NOMO-1 treated with DMSO at 0.1 percent for 48 hours (cell line): Measurements from ENCODE around the gene UTP14C.
A peak's percentile ranks its signal among the peaks of the same experiment; 100 is the strongest.
"Not testable (repeated sequence)": the region's sequence is repeated elsewhere in the genome, so short reads cannot be mapped to it uniquely, and the experiment has no call there.

ENCODE experiments used
- DNase-seq: peaks from one replicate; lab custom pipeline; 2025; ENCODE audit not compliant: unreplicated experiment; lab: John Stamatoyannopoulos, UW

Gene UTP14C

GRCh38 chr13:52034616-52035226 is 10.2 kb downstream of the UTP14C start:
- no peak for DNase-seq

- no peak for DNase-seq
These were observed 11.5 kb downstream of the UTP14C start for GRCh38 chr13:52036037-52036436.

- no peak for DNase-seq
These were observed 19.2 kb downstream of the UTP14C start for GRCh38 chr13:52043675-52044074.

DNA sequence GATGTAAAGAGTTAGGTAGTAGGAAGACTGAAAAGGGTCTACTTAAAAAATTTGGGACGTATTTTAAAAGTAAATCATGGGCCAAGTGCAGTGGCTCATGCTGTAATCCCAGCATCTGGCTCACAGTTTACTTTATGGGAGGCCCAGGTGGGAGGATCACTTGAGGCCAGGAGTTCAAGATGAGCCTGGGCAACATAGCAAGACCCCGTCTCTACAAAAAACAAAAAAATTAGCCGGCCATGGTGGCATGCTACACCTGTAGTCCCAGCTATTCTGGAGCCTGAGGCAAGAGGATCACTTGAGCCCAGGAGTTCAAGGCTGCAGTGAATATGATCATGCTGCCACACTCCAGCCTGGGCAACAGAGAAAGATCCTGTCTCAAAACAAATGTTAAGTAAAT is 23.0 kb downstream of the UTP14C start:
- DNase-seq = no peak

- no peak for DNase-seq
These were observed 24.0 kb downstream of the UTP14C start for GRCh38 chr13:52048516-52048915.

GRCh38 chr13:52051400-52051799 is 26.9 kb downstream of the UTP14C start:
- DNase-seq = no peak

DNA sequence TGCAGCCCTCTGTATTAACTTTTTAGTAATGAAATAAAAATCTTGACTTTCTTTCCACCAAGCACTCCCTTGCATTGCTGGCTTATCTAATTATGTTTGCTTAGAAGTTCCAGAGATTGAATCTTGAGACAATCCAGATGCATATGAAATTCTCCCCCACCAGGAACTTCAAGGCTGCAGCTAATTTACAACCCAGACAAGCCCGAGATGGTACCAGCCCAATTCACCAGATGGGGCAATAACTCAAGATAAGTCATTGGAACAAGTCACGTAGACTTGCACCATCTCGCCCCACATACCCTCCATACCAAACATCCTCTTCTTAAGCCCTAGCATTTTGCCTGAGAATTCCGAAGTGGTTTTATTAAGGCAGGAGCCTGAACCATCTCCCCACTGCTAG is 29.0 kb downstream of the UTP14C start:
- no peak for DNase-seq

GRCh38 chr13:52061064-52061463 is 36.6 kb downstream of the UTP14C start:
- DNase-seq = not testable (repeated sequence)

- no peak for DNase-seq
These were observed 37.1 kb downstream of the UTP14C start for GRCh38 chr13:52061587-52061986.

GRCh38 chr13:52067237-52067636 is 42.7 kb downstream of the UTP14C start:
- DNase-seq = peak; percentile 15

DNA sequence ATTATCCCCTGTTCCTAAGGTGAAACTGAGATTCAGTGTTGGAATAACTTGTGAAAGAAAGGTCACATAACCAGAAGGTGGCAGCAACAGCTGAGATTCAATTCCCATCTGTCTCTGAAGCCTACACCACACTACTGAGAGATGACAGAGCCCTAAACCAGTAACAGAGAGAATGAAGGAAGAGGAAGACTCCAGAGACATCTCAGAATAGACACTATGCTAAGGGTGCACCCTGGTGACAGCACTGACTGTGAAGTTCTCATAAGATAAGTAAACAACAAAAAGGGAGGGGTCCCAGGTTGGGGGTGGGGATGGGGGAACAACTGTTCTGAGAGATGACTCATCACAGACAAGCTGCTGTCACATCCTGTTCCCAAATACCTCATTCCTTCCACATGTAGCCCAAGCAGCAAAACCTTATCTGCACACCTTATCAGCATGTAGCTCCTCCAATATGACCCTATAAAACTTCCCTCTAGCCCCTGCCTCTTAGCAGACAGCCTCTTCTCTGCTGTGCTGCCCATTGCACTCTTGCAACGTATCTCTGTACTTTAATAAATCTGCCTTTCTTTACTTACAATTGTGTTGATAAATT is 46.5 kb downstream of the UTP14C start:
- DNase-seq = no peak
